ENCODE results near the gene ABCE1. TPM values are rescaled to one million over a fixed set of nuclear protein-coding genes. Genes with fewer than 3 reads are reported as not detected.
A peak's percentile ranks its signal among the peaks of the same experiment; 100 is the strongest.

ABCE1 gene
- 10 to 100 TPM; 39.2 to 43.9 TPM for total RNA-seq
- 10 to 100 TPM; 12.8 to 21.4 TPM for polyA plus RNA-seq
- long read RNA-seq, donor 1, transcript ABCE1-201 (18 exons, 3,921 nt), result major isoform, 12 of 27 reads
- long read RNA-seq, donor 1, partial matches to known transcripts, result 9 of 27 reads
- long read RNA-seq, donor 1, other reads (novel, unspliced or antisense), result 6 of 27 reads
- long read RNA-seq, donor 2, transcript ABCE1-201 (18 exons, 3,921 nt), result major isoform, 9 of 13 reads
- long read RNA-seq, donor 2, partial matches to known transcripts, result 3 of 13 reads
- long read RNA-seq, donor 2, other reads (novel, unspliced or antisense), result 1 of 13 reads

GRCh38 chr4:145097821-145098674, at the start of gene ABCE1, which contains the start of gene ANAPC10:
TSS of gene ABCE1 (plus strand) at chr4:145098311. CDS start at chr4:145104413, 6,102 bp downstream.
TSS of gene ANAPC10 (minus strand) at chr4:145098196. CDS start at chr4:145096099, 2,097 bp downstream.
- peak; percentile 97 to 98 for DNase-seq
- peaks cover 2% of the 10 kb centered on the region in 2 donors for H3K4me1 ChIP-seq (ENCODE audit: control insufficient read depth in 1 of 2, insufficient read depth in 2 of 2, low read length in 2 of 2)
- H3K9me3 ChIP-seq (ENCODE audit: control insufficient read depth, low read length), result no peaks in the 10 kb centered on the region
- peak within 1 kb of the TSS; percentile 73 to 76 for H3K27ac ChIP-seq (ENCODE audit: low read depth in 1 of 2, low read length in 2 of 2)
- no peaks in the 10 kb centered on the region for H3K27me3 ChIP-seq (ENCODE audit: control insufficient read depth in 1 of 2, insufficient read depth in 2 of 2, low read length in 1 of 2)
- intact Hi-C loops (cut with DNase I), result loop anchor here in 1 of 2 donors (10.0 kb wide), 2 partner anchors 387 to 923 kb away; partner anchors contain the start of gene SMAD1
- 0% methylated on average over 67 of the region's 67 CpGs for WGBS, 2 donors
- H3K4me3 ChIP-seq (ENCODE audit: low read length in 2 of 2), result peak within 1 kb of the TSS; percentile 64 to 79
- peak; percentile 99 for ATAC-seq (ENCODE audit: low FRiP score)
- peaks cover under 1 to 4% of the 10 kb centered on the region in 2 donors for H3K36me3 ChIP-seq (ENCODE audit: control insufficient read depth in 1 of 2, insufficient read depth in 2 of 2, low read length in 1 of 2)

GRCh38 chr4:145048817-145049216, 49.3 kb upstream of the ABCE1 start:
- Histone ChIP-seq H3K36me3 (ENCODE audit: control insufficient read depth in 1 of 2, insufficient read depth in 2 of 2, low read length in 1 of 2) (peaks cover 0 to 2% of the 10 kb centered on the region in 2 donors), H3K9me3 (ENCODE audit: control insufficient read depth, low read length) (no peaks in the 10 kb centered on the region), H3K4me1 (ENCODE audit: control insufficient read depth in 1 of 2, insufficient read depth in 2 of 2, low read length in 2 of 2) (no peaks in the 10 kb centered on the region), H3K4me3 (ENCODE audit: low read length in 2 of 2) (no peak overlapping the region), H3K27ac (ENCODE audit: low read depth in 1 of 2, low read length in 2 of 2) (no peak overlapping the region), H3K27me3 (ENCODE audit: control insufficient read depth in 1 of 2, insufficient read depth in 2 of 2, low read length in 1 of 2) (no peaks in the 10 kb centered on the region)
- DNase-seq (no peak), ATAC-seq (ENCODE audit: low FRiP score) (no peak)
- intact Hi-C loops (cut with DNase I), result no loop called here

DNA sequence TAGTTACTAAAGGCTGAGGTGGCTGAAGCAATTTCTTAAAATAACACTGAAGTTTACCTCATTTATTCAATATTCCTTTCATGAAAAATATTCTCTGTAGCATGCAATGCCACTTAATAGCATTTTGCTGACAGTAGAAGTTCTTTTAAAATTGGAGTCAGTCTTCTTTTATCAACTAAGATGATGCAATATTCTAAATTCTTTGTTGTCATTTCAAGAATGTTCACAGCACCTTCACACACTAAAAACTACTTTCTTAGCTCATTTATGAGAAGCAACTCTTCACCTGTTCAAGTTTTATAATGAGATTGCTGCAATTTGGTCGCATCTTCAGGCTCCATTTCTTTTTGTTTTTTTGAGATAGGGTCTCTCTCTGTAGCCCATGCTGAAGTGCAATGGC, 48.9 kb upstream of the ABCE1 start:
- no peak for ATAC-seq (ENCODE audit: low FRiP score)
- 95 to 100% methylated on average over 1 of the region's 1 CpG for WGBS, 2 donors
- no peak overlapping the region for H3K4me3 ChIP-seq (ENCODE audit: low read length in 2 of 2)
- no peak overlapping the region for H3K27ac ChIP-seq (ENCODE audit: low read depth in 1 of 2, low read length in 2 of 2)
- no peak for DNase-seq
- no peaks in the 10 kb centered on the region for H3K27me3 ChIP-seq (ENCODE audit: control insufficient read depth in 1 of 2, insufficient read depth in 2 of 2, low read length in 1 of 2)
- no peaks in the 10 kb centered on the region for H3K4me1 ChIP-seq (ENCODE audit: control insufficient read depth in 1 of 2, insufficient read depth in 2 of 2, low read length in 2 of 2)
- H3K9me3 ChIP-seq (ENCODE audit: control insufficient read depth, low read length), result no peaks in the 10 kb centered on the region
- peaks cover 0 to 2% of the 10 kb centered on the region in 2 donors for H3K36me3 ChIP-seq (ENCODE audit: control insufficient read depth in 1 of 2, insufficient read depth in 2 of 2, low read length in 1 of 2)
- intact Hi-C loops (cut with DNase I), result no loop called here

DNA sequence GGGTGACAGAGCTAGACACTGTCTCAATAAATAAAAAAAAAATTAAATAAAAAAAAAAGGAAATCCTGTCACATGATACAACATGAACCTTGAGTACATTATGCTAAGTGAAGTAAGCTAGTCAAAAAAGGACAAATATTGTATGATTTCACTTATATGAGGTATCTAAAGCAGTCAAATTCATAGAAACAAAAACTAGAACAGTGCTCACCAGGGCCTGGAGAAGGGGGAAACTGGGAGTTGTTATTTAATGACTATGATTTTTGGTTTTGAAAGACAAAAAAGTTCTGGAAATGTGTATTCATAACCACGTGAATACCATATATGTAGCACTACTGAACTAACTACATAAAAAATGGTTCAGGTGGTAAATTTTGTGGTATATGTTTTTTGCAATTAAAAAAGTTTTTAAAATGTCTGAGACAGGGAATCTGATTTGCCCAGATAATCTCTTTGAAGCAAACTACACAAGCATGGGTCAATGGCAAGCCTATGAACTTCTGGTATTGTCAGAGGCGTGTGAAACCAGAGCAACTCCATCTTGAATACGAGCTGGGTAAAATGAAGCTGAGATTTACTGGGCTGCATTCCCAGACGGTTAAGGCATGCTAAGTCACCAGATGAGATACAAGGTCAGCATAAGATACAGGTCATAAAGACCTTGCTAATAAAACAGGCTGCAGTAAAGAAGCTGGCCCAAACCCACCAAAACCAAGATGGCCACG, 42.4 kb upstream of the ABCE1 start:
- Histone ChIP-seq H3K27ac (ENCODE audit: low read depth in 1 of 2, low read length in 2 of 2) (no peak overlapping the region), H3K27me3 (ENCODE audit: control insufficient read depth in 1 of 2, insufficient read depth in 2 of 2, low read length in 1 of 2) (no peaks in the 10 kb centered on the region), H3K4me1 (ENCODE audit: control insufficient read depth in 1 of 2, insufficient read depth in 2 of 2, low read length in 2 of 2) (no peaks in the 10 kb centered on the region), H3K36me3 (ENCODE audit: control insufficient read depth in 1 of 2, insufficient read depth in 2 of 2, low read length in 1 of 2) (no peaks in the 10 kb centered on the region), H3K9me3 (ENCODE audit: control insufficient read depth, low read length) (no peaks in the 10 kb centered on the region), H3K4me3 (ENCODE audit: low read length in 2 of 2) (no peak overlapping the region)
- 85 to 91% methylated on average over 5 of the region's 5 CpGs for WGBS, 2 donors
- DNase-seq (no peak), ATAC-seq (ENCODE audit: low FRiP score) (no peak)
- intact Hi-C loops (cut with DNase I), result no loop called here

- Histone ChIP-seq H3K27ac (ENCODE audit: low read depth in 1 of 2, low read length in 2 of 2) (no peak overlapping the region), H3K4me3 (ENCODE audit: low read length in 2 of 2) (no peak overlapping the region), H3K4me1 (ENCODE audit: control insufficient read depth in 1 of 2, insufficient read depth in 2 of 2, low read length in 2 of 2) (no peaks in the 10 kb centered on the region), H3K36me3 (ENCODE audit: control insufficient read depth in 1 of 2, insufficient read depth in 2 of 2, low read length in 1 of 2) (no peaks in the 10 kb centered on the region), H3K27me3 (ENCODE audit: control insufficient read depth in 1 of 2, insufficient read depth in 2 of 2, low read length in 1 of 2) (no peaks in the 10 kb centered on the region), H3K9me3 (ENCODE audit: control insufficient read depth, low read length) (no peaks in the 10 kb centered on the region)
- 95 to 98% methylated on average over 6 of the region's 6 CpGs for WGBS, 2 donors
- ATAC-seq (ENCODE audit: low FRiP score) (no peak), DNase-seq (no peak)
- intact Hi-C loops (cut with DNase I), result no loop called here
Observed at GRCh38 chr4:145056325-145057130, 41.6 kb upstream of the ABCE1 start.

GRCh38 chr4:145058256-145058655, 39.9 kb upstream of the ABCE1 start:
- no peak overlapping the region for H3K27ac ChIP-seq (ENCODE audit: low read depth in 1 of 2, low read length in 2 of 2)
- no peak for DNase-seq
- no peaks in the 10 kb centered on the region for H3K4me1 ChIP-seq (ENCODE audit: control insufficient read depth in 1 of 2, insufficient read depth in 2 of 2, low read length in 2 of 2)
- intact Hi-C loops (cut with DNase I), result no loop called here
- H3K4me3 ChIP-seq (ENCODE audit: low read length in 2 of 2), result no peak overlapping the region
- H3K27me3 ChIP-seq (ENCODE audit: control insufficient read depth in 1 of 2, insufficient read depth in 2 of 2, low read length in 1 of 2), result no peaks in the 10 kb centered on the region
- no peaks in the 10 kb centered on the region for H3K36me3 ChIP-seq (ENCODE audit: control insufficient read depth in 1 of 2, insufficient read depth in 2 of 2, low read length in 1 of 2)
- no peaks in the 10 kb centered on the region for H3K9me3 ChIP-seq (ENCODE audit: control insufficient read depth, low read length)
- no peak for ATAC-seq (ENCODE audit: low FRiP score)

- peak; percentile 74 for ATAC-seq (ENCODE audit: low FRiP score)
- DNase-seq, result no peak
- no peak overlapping the region for H3K27ac ChIP-seq (ENCODE audit: low read depth in 1 of 2, low read length in 2 of 2)
- no peaks in the 10 kb centered on the region for H3K9me3 ChIP-seq (ENCODE audit: control insufficient read depth, low read length)
- intact Hi-C loops (cut with DNase I), result loop anchor here (5.0 kb wide), 1 partner anchor 889 kb away; no protein-coding TSS in a partner anchor
- H3K36me3 ChIP-seq (ENCODE audit: control insufficient read depth in 1 of 2, insufficient read depth in 2 of 2, low read length in 1 of 2), result no peaks in the 10 kb centered on the region
- no peaks in the 10 kb centered on the region for H3K27me3 ChIP-seq (ENCODE audit: control insufficient read depth in 1 of 2, insufficient read depth in 2 of 2, low read length in 1 of 2)
- no peak overlapping the region for H3K4me3 ChIP-seq (ENCODE audit: low read length in 2 of 2)
- no peaks in the 10 kb centered on the region for H3K4me1 ChIP-seq (ENCODE audit: control insufficient read depth in 1 of 2, insufficient read depth in 2 of 2, low read length in 2 of 2)
- 51 to 60% methylated on average over 6 of the region's 6 CpGs for WGBS, 2 donors
Observed at GRCh38 chr4:145061318-145061920, 36.7 kb upstream of the ABCE1 start.

Measured in aorta (tissue), 5 donors.